GM23338 (cell line): ENCODE measurements around the gene FERMT3. TPM values are rescaled to one million over a fixed set of nuclear protein-coding genes. Genes with fewer than 3 reads are reported as not detected.

Source experiments
- ATAC-seq: fragments of 200-7000 bp; cut with Tn5 transposase; 3 replicates; pipeline ENCODE4 v1.9.1; 2020
- DNase-seq: peaks from one replicate; pipeline ENCODE4 v3.0.0-alpha.2; 2015; ENCODE audit warnings: low spot score
- H2AFZ ChIP-seq: fragments of 200-600 bp; sonication (generic); 2 replicates; pipeline ENCODE4 v1.8.0; 2016; ENCODE audit warnings: antibody characterized with exemption, mild to moderate bottlenecking, moderate library complexity
- H3F3A ChIP-seq: fragments of 200-600 bp; sonication (generic); replicated peaks from 2 replicates; pipeline ENCODE4 v1.8.0; 2017; ENCODE audit warnings: antibody characterized with exemption, mixed run types, low read depth
- H3K27ac ChIP-seq: fragments of 200-600 bp; sonication (generic); 2 replicates; pipeline ENCODE4 v1.6.1; 2016; ENCODE audit warnings: low read depth
- H3K27me3 ChIP-seq: fragments of 200-600 bp; sonication (generic); 2 replicates; pipeline ENCODE4 v1.8.0; 2016; ENCODE audit warnings: mild to moderate bottlenecking, mixed run types, moderate library complexity; ENCODE audit not compliant: insufficient read depth
- H3K36me3 ChIP-seq: fragments of 200-600 bp; sonication (generic); 2 replicates; pipeline ENCODE4 v1.8.0; 2016; ENCODE audit warnings: mild to moderate bottlenecking; ENCODE audit not compliant: insufficient read depth
- H3K4me1 ChIP-seq: fragments of 200-600 bp; sonication (generic); 2 replicates; pipeline ENCODE4 v1.8.0; 2016; ENCODE audit warnings: mild to moderate bottlenecking, moderate library complexity; ENCODE audit not compliant: insufficient read depth
- H3K4me2 ChIP-seq: fragments of 200-600 bp; sonication (generic); 2 replicates; pipeline ENCODE4 v1.7.1; 2017; ENCODE audit warnings: mixed run types
- H3K4me3 ChIP-seq: fragments of 200-600 bp; sonication (generic); 2 replicates; pipeline ENCODE4 v1.6.1; 2016; ENCODE audit warnings: mixed run types
- H3K79me2 ChIP-seq: fragments of 200-600 bp; sonication (generic); replicated peaks from 2 replicates; pipeline ENCODE4 v1.8.0; 2017; ENCODE audit warnings: mild to moderate bottlenecking; ENCODE audit not compliant: insufficient read depth
- H3K9me2 ChIP-seq: fragments of 200-600 bp; sonication (generic); 2 replicates; pipeline ENCODE4 v1.8.0; 2017; ENCODE audit not compliant: insufficient read depth
- H4K20me1 ChIP-seq: fragments of 200-600 bp; sonication (generic); replicated peaks from 2 replicates; pipeline ENCODE4 v1.8.0; 2017; ENCODE audit warnings: mild to moderate bottlenecking; ENCODE audit not compliant: insufficient read depth
- H3K27ac Mint-ChIP-seq: 2 replicates; pipeline ENCODE4 v1.8.0; 2020; ENCODE audit warnings: inconsistent platforms, mild to moderate bottlenecking, moderate library complexity, mixed read lengths
- H3K27me3 Mint-ChIP-seq: 3 replicates; pipeline ENCODE4 v1.8.0; 2022; ENCODE audit warnings: low read depth, mild to moderate bottlenecking, moderate library complexity, mixed read lengths, inconsistent platforms; ENCODE audit not compliant: insufficient read depth, poor library complexity
- H3K36me3 Mint-ChIP-seq: 3 replicates; pipeline ENCODE4 v1.8.0; 2021; ENCODE audit warnings: low read depth, mild to moderate bottlenecking, inconsistent platforms, moderate library complexity, mixed read lengths
- H3K4me1 Mint-ChIP-seq: 3 replicates; pipeline ENCODE4 v1.8.0; 2020; ENCODE audit warnings: mild to moderate bottlenecking, inconsistent platforms, mixed read lengths
- H3K4me3 Mint-ChIP-seq: 3 replicates; pipeline ENCODE4 v1.8.0; 2021; ENCODE audit warnings: moderate library complexity, mild to moderate bottlenecking, inconsistent platforms, mixed read lengths
- H3K9me3 Mint-ChIP-seq: 3 replicates; pipeline ENCODE4 v1.8.0; 2020; ENCODE audit warnings: moderate library complexity, mild to moderate bottlenecking, inconsistent platforms, mixed read lengths
- CREB1 ChIP-seq: fragments of 250-450 bp; sonication (Bioruptor Pico); IDR thresholded peaks from 2 replicates; pipeline ENCODE4 v1.5.0; 2020; ENCODE audit warnings: low read depth, mild to moderate bottlenecking, moderate library complexity
- CTCF ChIP-seq, 2 experiments: fragments of 200-600 bp in 1 of 2; sonication (generic) in 1 of 2; conservative IDR thresholded peaks; 2 replicates each; pipeline versions ENCODE4 v1.5.1 to v1.6.1; 2016 to 2017; ENCODE audit warnings: antibody characterized with exemption in 2 of 2, low read depth in 2 of 2, mild to moderate bottlenecking in 2 of 2, moderate library complexity in 1 of 2
- ETS1 ChIP-seq: IDR thresholded peaks from 2 replicates; pipeline ENCODE4 v1.6.1; 2016; ENCODE audit warnings: antibody characterized with exemption
- EZH2 ChIP-seq: fragments of 200-600 bp; sonication (generic); IDR thresholded peaks from one replicate; pipeline ENCODE4 v1.8.0; 2017; ENCODE audit warnings: antibody characterized with exemption, mild to moderate bottlenecking, low read depth; ENCODE audit not compliant: unreplicated experiment
- EZH2phosphoT487 ChIP-seq: fragments of 200-600 bp; sonication (generic); IDR thresholded peaks from one replicate; pipeline ENCODE4 v1.8.1; 2018; ENCODE audit warnings: antibody characterized with exemption; ENCODE audit not compliant: unreplicated experiment
- JUNB ChIP-seq: IDR thresholded peaks from one replicate; pipeline ENCODE4 v1.6.1; 2016; ENCODE audit warnings: antibody characterized with exemption; ENCODE audit not compliant: unreplicated experiment
- NANOG ChIP-seq: IDR thresholded peaks from 2 replicates; pipeline ENCODE4 v1.6.1; 2016; ENCODE audit warnings: antibody characterized with exemption, borderline replicate concordance
- POLR2AphosphoS5 ChIP-seq: IDR thresholded peaks from 2 replicates; pipeline ENCODE4 v1.6.1; 2016; ENCODE audit warnings: antibody characterized with exemption, low read depth
- REST ChIP-seq: IDR thresholded peaks from one replicate; pipeline ENCODE4 v1.6.1; 2018; ENCODE audit warnings: antibody characterized with exemption; ENCODE audit not compliant: unreplicated experiment
- STAT1 ChIP-seq: IDR thresholded peaks from one replicate; pipeline ENCODE4 v1.6.1; 2016; ENCODE audit warnings: antibody characterized with exemption; ENCODE audit not compliant: unreplicated experiment
- ZNF114 ChIP-seq: fragments of 250-450 bp; sonication (Bioruptor Pico); IDR thresholded peaks from 2 replicates; pipeline ENCODE4 v1.5.0; 2020; ENCODE audit warnings: mild to moderate bottlenecking, moderate library complexity
- ZNF331 ChIP-seq: fragments of 250-450 bp; sonication (Bioruptor Pico); IDR thresholded peaks from 2 replicates; pipeline ENCODE4 v1.5.0; 2020; ENCODE audit warnings: low read depth, mild to moderate bottlenecking, moderate library complexity
- ZNF462 ChIP-seq: fragments of 250-450 bp; sonication (Bioruptor Pico); IDR thresholded peaks from 2 replicates; pipeline ENCODE4 v1.5.0; 2020; ENCODE audit warnings: mild to moderate bottlenecking, moderate library complexity
- polyA plus RNA-seq: library from polyadenylated mRNA; unstranded; fragments of >200 nt; fragmentation: Nextera tagmentation; extraction: Ambion mirVana; gene quantifications from 2 replicates; pipeline ENCODE4 v1.2.1, GENCODE V29; 2016
- total RNA-seq: library from RNA; depleted of rRNA; stranded (reverse); fragments of >200 nt; shearing (Covaris generic); gene quantifications from 2 replicates; pipeline ENCODE4 v1.2.3, GENCODE V29; 2014

Gene FERMT3
- total and polyA plus RNA-seq, 2 experiments from 2014 or later: 1.5 to 1.6 TPM

GRCh38 chr11:64249038-64249437 is 42.5 kb downstream of the FERMT3 start:
- Histone ChIP-seq H3K9me2 (no peaks in the 10 kb centered on the region), H3K36me3 (no peaks in the 10 kb centered on the region), H3K4me2 (peak overlapping the region; percentile 100), H3K4me1 (peaks cover 34% of the 10 kb centered on the region), H3K79me2 (peaks cover 33% of the 10 kb centered on the region), H2AFZ (no peak overlapping the region), H4K20me1 (no peaks in the 10 kb centered on the region; the same call in none of the 2 replicates), H3K27ac (peak overlapping the region; percentile 96), H3F3A (peaks cover 38% of the 10 kb centered on the region), H3K27me3 (no peaks in the 10 kb centered on the region), H3K4me3 (peak overlapping the region; percentile 100; the same call in 1 of the 2 replicates)
- H3K27ac Mint-ChIP-seq: peak overlapping the region; percentile 94
- H3K9me3 Mint-ChIP-seq: no peaks in the 10 kb centered on the region
- peaks cover 34% of the 10 kb centered on the region for H3K27me3 Mint-ChIP-seq
- peak overlapping the region; percentile 88 for H3K4me3 Mint-ChIP-seq
- TF ChIP-seq POLR2AphosphoS5: no peak
- no peak for TF ChIP-seq CTCF (conservative IDR thresholded peaks at IDR 0.05; ENCODE audit: low read depth in 2 of 2)
- TF ChIP-seq NANOG: no peak
- no peak for TF ChIP-seq CREB1 (CRISPR knock-in tag)
- TF ChIP-seq ZNF462: no peak
- TF ChIP-seq REST: no peak
- no peak for TF ChIP-seq ZNF331 (CRISPR knock-in tag)
- no peak for TF ChIP-seq EZH2phosphoT487
- no peak for TF ChIP-seq STAT1
- TF ChIP-seq EZH2: no peak
- no peak for TF ChIP-seq ETS1
- no peak for TF ChIP-seq ZNF114 (CRISPR knock-in tag)
- no peak for TF ChIP-seq JUNB
- ATAC-seq (no peak), DNase-seq (no peak)
- H3K36me3 Mint-ChIP-seq: peaks cover 7% of the 10 kb centered on the region
- H3K4me1 Mint-ChIP-seq: peaks cover 40% of the 10 kb centered on the region
